ENCODE measurements around the gene ZXDC.
A peak's percentile ranks its signal among the peaks of the same experiment; 100 is the strongest.

The ZXDC gene

GRCh38 chr3:126475413-126476114, at the start of gene ZXDC:
Gene ZXDC (minus strand): TSS chr3:126475891. CDS start chr3:126475865, 26 bp downstream.
- DNase-seq = peak; percentile 56 to 90

- DNase-seq = no peak
Measured at GRCh38 chr3:126525091-126525852, 49.6 kb upstream of the ZXDC start.

GRCh38 chr3:126524429-126524988, 48.8 kb upstream of the ZXDC start:
- no peak for DNase-seq

- peak in 1 of 2 experiments; percentile 23 for DNase-seq
Measured at GRCh38 chr3:126523745-126524428, 48.2 kb upstream of the ZXDC start, which contains the start of gene CHST13. Gene CHST13 (plus strand): TSS chr3:126524155. CDS start chr3:126524333, 178 bp downstream.

- peak in 1 of 2 experiments; percentile 52 for DNase-seq
Measured at GRCh38 chr3:126522363-126522788, 46.7 kb upstream of the ZXDC start.

- no peak for DNase-seq
Measured at GRCh38 chr3:126521122-126521891, 45.6 kb upstream of the ZXDC start.

- no peak for DNase-seq
Measured at GRCh38 chr3:126519506-126520455, 44.1 kb upstream of the ZXDC start.

- DNase-seq = no peak
Measured at GRCh38 chr3:126518779-126519177, 43.1 kb upstream of the ZXDC start.

GRCh38 chr3:126517986-126518778, 42.5 kb upstream of the ZXDC start:
- DNase-seq = no peak

GRCh38 chr3:126517291-126517951, 41.7 kb upstream of the ZXDC start, which contains the start of gene UROC1:
Gene UROC1 (minus strand): TSS chr3:126517773. CDS start chr3:126517719, 54 bp downstream.
- no peak for DNase-seq

- DNase-seq = no peak
Measured at GRCh38 chr3:126516936-126517290, 41.2 kb upstream of the ZXDC start.

- DNase-seq = no peak
Measured at GRCh38 chr3:126516152-126516935, 40.7 kb upstream of the ZXDC start.

- no peak for DNase-seq
Measured at GRCh38 chr3:126515066-126515706, 39.5 kb upstream of the ZXDC start.

GRCh38 chr3:126514161-126514560, 38.5 kb upstream of the ZXDC start:
- no peak for DNase-seq

GRCh38 chr3:126512916-126513650, 37.4 kb upstream of the ZXDC start:
- DNase-seq = no peak

- no peak for DNase-seq
Measured at GRCh38 chr3:126512026-126512425, 36.3 kb upstream of the ZXDC start.

- no peak for DNase-seq
Measured at GRCh38 chr3:126511291-126511690, 35.6 kb upstream of the ZXDC start.
